Keratinocyte (primary cell): ENCODE data around the gene ARHGEF38. TPM values are rescaled to one million over a fixed set of nuclear protein-coding genes. Genes with fewer than 3 reads are reported as not detected.

ENCODE experiments used
- DNase-seq: peaks from one replicate; pipeline ENCODE4 v3.0.0-alpha.2; 2011; ENCODE audit warnings: low read depth, missing footprints, low spot score
- FAIRE-seq: peaks from 2 replicates; lab custom pipeline; 2011; peaks lifted over from hg19 to GRCh38; lab: Jason Lieb, UNC
- H2AFZ ChIP-seq: 2 replicates; pipeline ENCODE4 v1.6.0; 2012; ENCODE audit warnings: low read length, control low read depth, inconsistent platforms; ENCODE audit not compliant: control insufficient read depth
- H3K27ac ChIP-seq: 2 replicates; pipeline ENCODE4 v1.5.1; 2011; ENCODE audit warnings: low read length; ENCODE audit not compliant: control insufficient read depth, insufficient read depth
- H3K27me3 ChIP-seq: 3 replicates; pipeline ENCODE4 v1.6.0; 2011; ENCODE audit warnings: low read length; ENCODE audit not compliant: control insufficient read depth, insufficient read depth; ENCODE audit errors: extremely low read depth
- H3K36me3 ChIP-seq, 2 experiments: 2 replicates in 1 of 2; 3 replicates in 1 of 2; pipeline ENCODE4 v1.5.1; 2011; ENCODE audit warnings: low read length in 2 of 2, mild to moderate bottlenecking in 1 of 2; ENCODE audit not compliant: control insufficient read depth in 2 of 2, insufficient read depth in 2 of 2; ENCODE audit errors: extremely low read depth in 1 of 2
- H3K4me1 ChIP-seq: 3 replicates; pipeline ENCODE4 v1.5.1; 2011; ENCODE audit warnings: low read length; ENCODE audit not compliant: control insufficient read depth, insufficient read depth; ENCODE audit errors: extremely low read depth
- H3K4me2 ChIP-seq: 3 replicates; pipeline ENCODE4 v1.6.0; 2011; ENCODE audit warnings: low read depth, low read length; ENCODE audit not compliant: control insufficient read depth, insufficient read depth; ENCODE audit errors: extremely low read depth
- H3K4me3 ChIP-seq, 3 experiments: fragments of 200-600 bp in 1 of 3; sonication (generic) in 1 of 3; 2 replicates in 2 of 3; 3 replicates in 1 of 3; pipeline ENCODE4 v1.5.1; 2011 to 2016; ENCODE audit warnings: low read length in 3 of 3, mild to moderate bottlenecking in 3 of 3, control low read depth in 2 of 3, inconsistent platforms in 1 of 3, low read depth in 1 of 3, mixed read lengths in 1 of 3, mixed run types in 1 of 3, moderate library complexity in 1 of 3; ENCODE audit not compliant: control insufficient read depth in 2 of 3, insufficient read depth in 2 of 3; ENCODE audit errors: extremely low read depth in 1 of 3
- H3K79me2 ChIP-seq: 2 replicates; pipeline ENCODE4 v1.6.0; 2012; ENCODE audit warnings: low read length; ENCODE audit not compliant: control insufficient read depth, insufficient read depth
- H3K9ac ChIP-seq: 3 replicates; pipeline ENCODE4 v1.6.0; 2011; ENCODE audit warnings: low read length; ENCODE audit not compliant: control insufficient read depth, insufficient read depth; ENCODE audit errors: extremely low read depth
- H3K9me1 ChIP-seq: 3 replicates; pipeline ENCODE4 v1.6.0; 2011; ENCODE audit warnings: low read length; ENCODE audit not compliant: control insufficient read depth, insufficient read depth; ENCODE audit errors: extremely low read depth
- H3K9me3 ChIP-seq: 2 replicates; pipeline ENCODE4 v1.5.1; 2012; ENCODE audit warnings: low read depth, low read length; ENCODE audit not compliant: control insufficient read depth
- H4K20me1 ChIP-seq: 3 replicates; pipeline ENCODE4 v1.6.0; 2011; ENCODE audit warnings: low read length; ENCODE audit not compliant: control insufficient read depth, insufficient read depth; ENCODE audit errors: extremely low read depth
- EZH2 ChIP-seq: IDR thresholded peaks from one replicate; pipeline ENCODE4 v1.6.1; 2012; ENCODE audit warnings: inconsistent platforms, mild to moderate bottlenecking, low read length, moderate library complexity
- dilution Hi-C: fragments of 300-500 bp; cut with MboI; formaldehyde crosslinking; loops from one replicate; pipeline ENCODE4 v1.7.0; 2020; ENCODE audit warnings: low sequenced_read_pairs; ENCODE audit not compliant: extremely low pct_ligation_motif_present
- polyA plus RNA-seq, 5 experiments: library from polyadenylated mRNA; depleted of rRNA in 3 of 5; stranded (reverse) in 3 of 5; stranded (forward) in 1 of 5; unstranded in 1 of 5; fragments of >200 nt; gene quantifications; 1 replicate in 1 of 5; 2 replicates in 3 of 5; 3 replicates in 1 of 5; pipeline versions ENCODE4 v1.2.1 to v1.2.3, GENCODE V29; 2011 to 2012; ENCODE audit warnings: missing spikeins in 2 of 5, low read depth in 1 of 5, low replicate concordance in 1 of 5
- TF ChIP-seq, protein P1 (sequence below), 3 experiments: IDR thresholded peaks in 1 of 3; conservative IDR thresholded peaks in 1 of 3; optimal IDR thresholded peaks in 1 of 3; 2 replicates in 2 of 3; 3 replicates in 1 of 3; pipeline versions ENCODE3 to v1.5.1; 2011; ENCODE audit warnings: low read length in 3 of 3, mild to moderate bottlenecking in 3 of 3, moderate library complexity in 2 of 3, control low read depth in 1 of 3, inconsistent platforms in 1 of 3; ENCODE audit not compliant: insufficient read depth in 2 of 3; ENCODE audit errors: extremely low read depth in 1 of 3

ARHGEF38 gene
- polyA plus RNA-seq, 1 donor (not counting 4 experiments of a cell fraction or from before 2014, with no cell fraction given): 0.09 TPM

DNA sequence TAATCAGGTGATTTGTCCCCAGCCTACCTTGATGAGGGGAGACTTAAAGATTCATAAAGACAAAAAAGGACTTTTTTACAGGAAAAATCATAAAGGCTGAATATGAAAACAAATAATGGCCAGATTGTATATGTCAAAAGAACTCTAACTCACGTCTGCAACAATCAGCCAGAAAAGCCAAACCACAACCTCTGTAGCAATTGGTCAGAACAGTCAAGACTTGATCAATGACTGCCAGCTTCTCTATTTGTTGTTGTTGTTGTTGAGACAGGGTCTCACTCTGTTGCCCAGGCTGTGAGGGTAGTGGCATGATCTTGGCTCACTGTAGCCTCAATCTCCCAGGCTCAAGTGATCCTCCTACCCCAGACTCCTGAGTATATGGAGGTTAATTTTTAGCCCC lies 42.7 kb upstream of the ARHGEF38 start:
- H3K27ac ChIP-seq: no peak overlapping the region
- no peaks in the 10 kb centered on the region for H4K20me1 ChIP-seq
- H3K4me2 ChIP-seq: no peak overlapping the region
- no peaks in the 10 kb centered on the region for H3K9me3 ChIP-seq
- DNase-seq (no peak), FAIRE-seq (no peak)
- H3K27me3 ChIP-seq: no peaks in the 10 kb centered on the region
- H3K36me3 ChIP-seq: no peaks in the 10 kb centered on the region
- H3K9me1 ChIP-seq: no peaks in the 10 kb centered on the region
- H3K9ac ChIP-seq: no peak overlapping the region
- TF ChIP-seq, protein P1, sequence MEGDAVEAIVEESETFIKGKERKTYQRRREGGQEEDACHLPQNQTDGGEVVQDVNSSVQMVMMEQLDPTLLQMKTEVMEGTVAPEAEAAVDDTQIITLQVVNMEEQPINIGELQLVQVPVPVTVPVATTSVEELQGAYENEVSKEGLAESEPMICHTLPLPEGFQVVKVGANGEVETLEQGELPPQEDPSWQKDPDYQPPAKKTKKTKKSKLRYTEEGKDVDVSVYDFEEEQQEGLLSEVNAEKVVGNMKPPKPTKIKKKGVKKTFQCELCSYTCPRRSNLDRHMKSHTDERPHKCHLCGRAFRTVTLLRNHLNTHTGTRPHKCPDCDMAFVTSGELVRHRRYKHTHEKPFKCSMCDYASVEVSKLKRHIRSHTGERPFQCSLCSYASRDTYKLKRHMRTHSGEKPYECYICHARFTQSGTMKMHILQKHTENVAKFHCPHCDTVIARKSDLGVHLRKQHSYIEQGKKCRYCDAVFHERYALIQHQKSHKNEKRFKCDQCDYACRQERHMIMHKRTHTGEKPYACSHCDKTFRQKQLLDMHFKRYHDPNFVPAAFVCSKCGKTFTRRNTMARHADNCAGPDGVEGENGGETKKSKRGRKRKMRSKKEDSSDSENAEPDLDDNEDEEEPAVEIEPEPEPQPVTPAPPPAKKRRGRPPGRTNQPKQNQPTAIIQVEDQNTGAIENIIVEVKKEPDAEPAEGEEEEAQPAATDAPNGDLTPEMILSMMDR (optimal IDR thresholded peaks at IDR 0.05 in 1 of 3, IDR thresholded peaks at IDR 0.05 in 1 of 3, conservative IDR thresholded peaks at IDR 0.05 in 1 of 3; ENCODE audit: extremely low read depth in 1 of 3, insufficient read depth in 2 of 3, low read length in 3 of 3): no peak
- no peak for TF ChIP-seq EZH2
- no peaks in the 10 kb centered on the region for H3K79me2 ChIP-seq
- dilution Hi-C loops: no loop called here
- H2AFZ ChIP-seq: no peak overlapping the region
- H3K4me1 ChIP-seq: peaks cover 10% of the 10 kb centered on the region
- no peak overlapping the region for H3K4me3 ChIP-seq

DNA sequence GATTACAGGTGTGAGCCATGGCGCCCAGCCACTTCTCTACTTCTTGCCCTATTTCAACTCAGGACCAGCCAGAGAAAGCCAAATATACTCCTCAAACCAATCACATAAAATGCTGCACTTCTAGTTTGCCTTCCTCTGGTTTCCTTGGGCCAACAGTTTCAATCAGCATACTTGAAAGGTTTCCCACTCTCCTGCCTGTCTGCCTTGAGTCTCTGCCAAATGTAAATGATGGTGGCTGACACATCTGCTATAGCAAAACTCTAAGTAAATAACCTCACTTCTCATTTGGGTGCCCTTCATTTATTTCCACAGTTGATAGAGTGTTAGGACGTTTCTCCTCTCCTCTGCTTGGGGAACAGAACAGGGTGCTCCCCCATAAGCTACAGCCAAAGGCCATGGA lies 42.2 kb upstream of the ARHGEF38 start:
- Histone ChIP-seq H3K9me1 (no peaks in the 10 kb centered on the region), H3K4me3 (no peak overlapping the region), H3K79me2 (no peaks in the 10 kb centered on the region), H3K4me1 (peaks cover 10% of the 10 kb centered on the region), H3K9ac (no peak overlapping the region), H3K27ac (no peak overlapping the region), H4K20me1 (no peaks in the 10 kb centered on the region), H3K27me3 (no peaks in the 10 kb centered on the region), H3K4me2 (no peak overlapping the region), H3K36me3 (no peaks in the 10 kb centered on the region), H2AFZ (no peak overlapping the region), H3K9me3 (no peaks in the 10 kb centered on the region)
- DNase-seq: no peak
- no peak for FAIRE-seq
- TF ChIP-seq, protein P1 (optimal IDR thresholded peaks at IDR 0.05 in 1 of 3, IDR thresholded peaks at IDR 0.05 in 1 of 3, conservative IDR thresholded peaks at IDR 0.05 in 1 of 3; ENCODE audit: extremely low read depth in 1 of 3, insufficient read depth in 2 of 3, low read length in 3 of 3): no peak
- no peak for TF ChIP-seq EZH2
- dilution Hi-C loops: no loop called here
